OCI-LY1 (cell line): ENCODE measurements around the gene SFXN1.

Experiments used
- CTCF ChIP-seq: fragments of 200-600 bp; sonication (generic), shearing (Covaris generic); IDR thresholded peaks from 2 replicates; pipeline ENCODE4 v1.5.1; 2017; ENCODE audit warnings: mild to moderate bottlenecking, antibody characterized with exemption, low read length, moderate library complexity, mixed read lengths
- EZH2 ChIP-seq: fragments of 200-600 bp; sonication (generic), shearing (Covaris generic); IDR thresholded peaks from 2 replicates; pipeline ENCODE4 v1.8.0; 2017; ENCODE audit warnings: borderline replicate concordance, mixed run types, mild to moderate bottlenecking, antibody characterized with exemption, low read length, moderate library complexity, mixed read lengths

DNA sequence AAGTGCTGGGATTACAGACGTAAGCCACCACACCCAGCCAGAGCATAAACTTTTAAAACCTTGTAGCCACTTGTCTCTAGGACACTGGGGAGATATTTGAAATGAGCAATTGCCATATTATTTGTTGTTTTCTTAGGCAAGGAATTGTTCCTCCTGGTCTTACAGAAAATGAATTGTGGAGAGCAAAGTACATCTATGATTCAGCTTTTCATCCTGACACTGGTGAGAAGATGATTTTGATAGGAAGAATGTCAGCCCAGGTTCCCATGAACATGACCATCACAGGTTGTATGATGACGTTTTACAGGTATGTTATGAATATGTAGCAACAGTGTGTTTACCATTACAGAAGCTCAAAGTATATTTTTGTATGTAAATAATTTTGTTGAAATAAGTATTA lies 30.5 kb downstream of the SFXN1 start:
- no peak for TF ChIP-seq CTCF
- no peak for TF ChIP-seq EZH2
